Fibroblast of skin of right quadriceps (primary cell): ENCODE results near the gene HNRNPD.
"Not testable (repeated sequence)": the region's sequence is repeated elsewhere in the genome, so short reads cannot be mapped to it uniquely, and the experiment has no call there.

Source experiments
- DNase-seq: peaks from one replicate; pipeline ENCODE4 v3.0.0-alpha.2; 2013

The HNRNPD gene

GRCh38 chr4:82373816-82374625 is at the start of gene HNRNPD:
HNRNPD (minus strand) TSS chr4:82373991; CDS start chr4:82373678, 313 bp downstream.
- peak; percentile 100 for DNase-seq

- no peak for DNase-seq
These were observed 48.8 kb upstream of the HNRNPD start for GRCh38 chr4:82422616-82423015.

GRCh38 chr4:82421796-82422560 is 48.2 kb upstream of the HNRNPD start:
- no peak for DNase-seq

- DNase-seq, result no peak
These were observed 45.7 kb upstream of the HNRNPD start for GRCh38 chr4:82419451-82419850.

GRCh38 chr4:82415922-82416365 is 42.2 kb upstream of the HNRNPD start:
- no peak for DNase-seq

GRCh38 chr4:82415061-82415460 is 41.3 kb upstream of the HNRNPD start:
- not testable (repeated sequence) for DNase-seq

GRCh38 chr4:82403725-82404124 is 29.9 kb upstream of the HNRNPD start:
- no peak for DNase-seq

- no peak for DNase-seq
These were observed 28.5 kb upstream of the HNRNPD start for GRCh38 chr4:82402196-82402775.

GRCh38 chr4:82401600-82401999 is 27.8 kb upstream of the HNRNPD start:
- no peak for DNase-seq

GRCh38 chr4:82398263-82398662 is 24.5 kb upstream of the HNRNPD start:
- DNase-seq, result no peak

- no peak for DNase-seq
These were observed 23.7 kb upstream of the HNRNPD start for GRCh38 chr4:82397527-82397926.

- DNase-seq, result no peak
These were observed 21.1 kb upstream of the HNRNPD start for GRCh38 chr4:82394896-82395295.

GRCh38 chr4:82390061-82390460 is 16.3 kb upstream of the HNRNPD start:
- DNase-seq, result not testable (repeated sequence)

GRCh38 chr4:82388405-82388804 is 14.6 kb upstream of the HNRNPD start:
- DNase-seq, result no peak

- DNase-seq, result not testable (repeated sequence)
These were observed 12.5 kb upstream of the HNRNPD start for GRCh38 chr4:82386312-82386711.

- no peak for DNase-seq
These were observed 9.0 kb upstream of the HNRNPD start for GRCh38 chr4:82382751-82383150.

GRCh38 chr4:82381661-82382296 is 8.0 kb upstream of the HNRNPD start:
- DNase-seq, result no peak

- DNase-seq, result no peak
These were observed 7.4 kb upstream of the HNRNPD start for GRCh38 chr4:82381235-82381634.

GRCh38 chr4:82380831-82381230 is 7.0 kb upstream of the HNRNPD start:
- DNase-seq, result no peak

GRCh38 chr4:82380344-82380743 is 6.6 kb upstream of the HNRNPD start:
- no peak for DNase-seq

GRCh38 chr4:82376109-82376508 is 2.3 kb upstream of the HNRNPD start:
- no peak for DNase-seq

- DNase-seq, result no peak
These were observed 340 bp downstream of the HNRNPD start for GRCh38 chr4:82373486-82373815.
